LNCAP (cell line): Measurements from ENCODE around the gene HEYL.

Experiments used
- TF ChIP-seq, protein P1 (sequence below): fragments of 450-650 bp; IDR thresholded peaks from 2 replicates; pipeline ENCODE4 v1.5.1; 2017; ENCODE audit warnings: mild to moderate bottlenecking

Gene HEYL

GRCh38 chr1:39574646-39575045 is 64.8 kb downstream of the HEYL start:
- TF ChIP-seq, protein P1, sequence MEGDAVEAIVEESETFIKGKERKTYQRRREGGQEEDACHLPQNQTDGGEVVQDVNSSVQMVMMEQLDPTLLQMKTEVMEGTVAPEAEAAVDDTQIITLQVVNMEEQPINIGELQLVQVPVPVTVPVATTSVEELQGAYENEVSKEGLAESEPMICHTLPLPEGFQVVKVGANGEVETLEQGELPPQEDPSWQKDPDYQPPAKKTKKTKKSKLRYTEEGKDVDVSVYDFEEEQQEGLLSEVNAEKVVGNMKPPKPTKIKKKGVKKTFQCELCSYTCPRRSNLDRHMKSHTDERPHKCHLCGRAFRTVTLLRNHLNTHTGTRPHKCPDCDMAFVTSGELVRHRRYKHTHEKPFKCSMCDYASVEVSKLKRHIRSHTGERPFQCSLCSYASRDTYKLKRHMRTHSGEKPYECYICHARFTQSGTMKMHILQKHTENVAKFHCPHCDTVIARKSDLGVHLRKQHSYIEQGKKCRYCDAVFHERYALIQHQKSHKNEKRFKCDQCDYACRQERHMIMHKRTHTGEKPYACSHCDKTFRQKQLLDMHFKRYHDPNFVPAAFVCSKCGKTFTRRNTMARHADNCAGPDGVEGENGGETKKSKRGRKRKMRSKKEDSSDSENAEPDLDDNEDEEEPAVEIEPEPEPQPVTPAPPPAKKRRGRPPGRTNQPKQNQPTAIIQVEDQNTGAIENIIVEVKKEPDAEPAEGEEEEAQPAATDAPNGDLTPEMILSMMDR: no peak
